Stimulated activated CD8-positive, alpha-beta memory T cell treated with anti-CD3 and anti-CD28 coated beads, Interleukin-15, amount 100 ng/mL, for 24 hours (primary cell): ENCODE data around the gene PJVK.
"Not testable (repeated sequence)": the region's sequence is repeated elsewhere in the genome, so short reads cannot be mapped to it uniquely, and the experiment has no call there.

Experiments
- DNase-seq: peaks from one replicate; pipeline ENCODE4 v3.0.0-alpha.2; 2020; ENCODE audit warnings: low read depth

The PJVK gene

DNA sequence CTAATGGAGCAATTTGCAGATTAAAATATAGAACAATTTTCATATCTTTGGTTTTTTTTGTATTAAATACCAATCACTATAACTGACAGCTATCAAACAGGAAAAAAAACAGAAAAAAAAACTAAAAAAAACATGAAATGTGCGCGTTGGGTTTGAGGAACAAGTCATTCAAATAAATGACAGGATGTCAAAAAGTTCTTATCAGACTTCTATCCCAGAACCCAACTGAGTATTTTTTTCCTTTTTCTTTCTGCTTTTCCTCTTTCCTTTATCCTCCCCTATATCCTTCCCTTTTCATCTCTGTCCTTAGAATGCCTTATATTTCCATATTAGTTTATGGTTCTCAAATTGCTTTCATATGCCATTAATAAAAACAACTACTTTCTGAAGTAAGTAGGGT, 14.5 kb upstream of the PJVK start:
- DNase-seq: no peak

DNA sequence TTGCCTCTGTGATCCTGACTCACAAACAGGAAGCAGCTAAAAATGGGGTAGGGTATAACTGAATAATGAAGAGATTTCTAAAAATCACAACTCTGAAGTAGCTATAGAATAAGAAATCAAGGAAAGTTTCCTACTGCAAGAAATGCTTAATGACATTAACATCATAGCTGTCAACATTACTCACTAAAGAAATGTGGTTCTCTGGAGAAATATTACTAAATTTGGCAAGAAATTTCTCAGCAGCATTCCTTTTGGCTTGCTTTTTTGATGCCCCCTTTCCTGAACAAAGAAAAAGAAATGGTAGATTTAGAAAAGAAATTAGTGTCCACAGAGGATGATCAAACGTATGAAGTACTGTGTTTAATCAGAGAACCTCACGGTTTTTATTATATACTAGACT, 9.8 kb upstream of the PJVK start:
- DNase-seq: no peak

DNA sequence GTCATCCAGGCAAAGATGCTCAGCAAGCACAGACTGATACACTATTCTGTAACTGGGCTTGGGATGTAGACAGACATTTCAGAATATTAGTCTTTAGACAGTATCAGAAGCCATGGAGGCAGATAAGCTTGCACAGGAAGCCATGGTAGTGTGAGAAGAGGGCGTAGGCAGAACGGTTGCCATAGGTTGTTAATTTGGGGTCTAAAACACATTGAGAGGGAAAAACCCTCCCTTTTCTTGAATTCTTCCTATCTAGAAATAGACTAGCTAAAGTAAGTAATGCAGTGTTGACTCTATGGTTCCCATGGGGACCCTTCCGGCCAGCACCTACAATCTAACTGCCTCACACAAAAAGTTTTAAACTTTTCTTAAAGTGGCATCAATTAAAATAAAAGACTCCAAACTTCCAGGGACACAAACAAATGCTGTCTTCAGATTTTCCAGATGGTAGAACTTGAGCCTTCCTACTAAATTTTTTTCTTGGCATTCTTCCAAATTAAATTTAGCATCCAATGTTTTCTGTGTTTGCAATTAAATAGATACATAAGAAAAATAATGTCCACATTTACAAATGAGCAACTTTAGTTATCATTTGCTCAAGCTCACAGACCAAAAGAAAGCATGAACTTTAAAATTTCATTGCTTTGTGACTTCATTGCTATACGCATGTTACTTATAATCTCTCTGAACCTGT, 2.1 kb upstream of the PJVK start:
- DNase-seq: no peak

DNA sequence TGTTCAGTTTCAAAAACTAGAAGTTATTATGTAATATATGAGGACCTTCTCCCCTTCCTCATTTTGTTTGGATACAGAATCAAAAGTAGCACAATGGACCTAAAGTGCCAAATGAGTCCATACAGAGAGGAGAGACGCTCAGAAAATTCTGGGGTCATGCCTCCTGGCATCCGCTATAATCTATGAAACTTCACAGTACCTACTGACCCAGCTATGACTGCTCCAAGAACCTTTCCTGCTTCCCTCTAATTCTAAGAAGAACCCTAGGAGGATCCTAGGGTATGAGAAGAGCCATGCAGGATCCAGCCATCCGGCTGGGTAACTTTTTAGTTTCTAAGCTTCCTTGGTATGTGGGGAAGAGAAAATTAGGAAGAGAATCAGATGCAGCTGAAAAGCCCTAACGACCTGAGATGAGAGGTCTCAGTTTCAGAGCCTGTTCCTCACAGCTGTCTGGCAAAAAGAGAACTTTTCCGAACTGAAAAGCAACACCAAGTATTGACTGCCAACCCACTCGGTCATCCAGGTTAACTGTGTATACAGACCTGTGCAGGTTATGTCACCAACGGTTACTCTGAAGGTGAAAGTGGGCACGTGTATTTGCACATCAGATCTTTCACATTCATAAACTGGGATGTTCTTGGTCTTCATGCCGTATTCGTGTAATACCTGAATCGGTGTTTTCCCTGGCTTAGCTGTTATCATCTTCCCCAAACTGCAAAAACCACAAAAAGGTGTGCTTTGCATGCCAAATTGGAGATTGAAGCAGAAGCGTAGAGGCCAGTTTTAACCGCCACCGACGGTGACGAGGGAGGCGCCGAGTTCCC, 1.3 kb upstream of the PJVK start:
- DNase-seq: no peak

DNA sequence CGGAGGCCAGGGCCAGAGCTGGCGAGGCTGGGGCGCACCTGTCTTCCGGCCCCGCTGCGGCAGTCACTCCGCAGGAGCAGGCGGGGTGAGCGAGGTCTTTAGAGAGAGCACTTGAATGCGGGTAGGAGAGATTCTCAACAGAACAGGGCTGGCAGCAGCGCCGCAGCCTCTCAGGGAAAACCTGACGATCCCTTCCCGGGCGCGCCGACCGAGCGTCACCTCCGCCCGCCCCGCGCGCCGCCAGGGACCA, 729 bp upstream of the PJVK start:
- no peak for DNase-seq

DNA sequence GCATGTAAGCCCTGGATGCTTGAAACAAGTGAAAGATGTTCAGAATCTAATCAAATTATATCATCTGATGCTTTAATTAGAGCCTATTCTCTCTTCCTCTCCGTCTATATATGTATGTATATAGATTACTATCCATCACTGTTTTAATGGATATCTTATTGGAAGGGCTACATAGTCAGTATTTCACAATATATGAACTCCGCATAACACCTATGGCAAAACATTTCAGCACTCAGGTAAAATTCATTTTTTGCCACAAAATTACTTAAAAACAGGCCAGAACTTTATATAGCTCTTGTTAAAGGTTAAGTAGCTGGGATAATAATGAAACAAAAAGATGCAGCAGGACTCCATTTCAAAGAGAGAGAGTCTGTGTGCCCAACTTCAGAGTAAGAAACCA, 1.2 kb downstream of the PJVK start:
- DNase-seq: no peak

DNA sequence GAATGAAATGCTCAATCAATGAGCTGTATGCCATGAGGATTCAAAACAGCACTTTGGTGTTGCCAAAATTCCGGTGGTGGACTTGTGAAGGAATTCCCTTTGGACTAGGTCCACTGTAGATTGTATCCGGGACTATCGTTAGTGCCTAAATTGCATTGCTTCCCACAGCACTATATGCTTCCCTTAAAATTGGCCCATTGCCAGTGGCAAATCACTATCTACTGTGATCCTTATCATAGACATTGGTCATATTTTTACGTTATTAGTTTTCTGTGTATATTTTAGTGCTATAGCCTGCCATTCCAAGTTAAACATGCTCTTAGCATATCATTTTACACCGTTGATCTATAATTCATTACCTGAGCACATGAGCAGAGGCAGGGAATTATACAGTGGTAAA, 1.7 kb downstream of the PJVK start:
- DNase-seq: no peak

DNA sequence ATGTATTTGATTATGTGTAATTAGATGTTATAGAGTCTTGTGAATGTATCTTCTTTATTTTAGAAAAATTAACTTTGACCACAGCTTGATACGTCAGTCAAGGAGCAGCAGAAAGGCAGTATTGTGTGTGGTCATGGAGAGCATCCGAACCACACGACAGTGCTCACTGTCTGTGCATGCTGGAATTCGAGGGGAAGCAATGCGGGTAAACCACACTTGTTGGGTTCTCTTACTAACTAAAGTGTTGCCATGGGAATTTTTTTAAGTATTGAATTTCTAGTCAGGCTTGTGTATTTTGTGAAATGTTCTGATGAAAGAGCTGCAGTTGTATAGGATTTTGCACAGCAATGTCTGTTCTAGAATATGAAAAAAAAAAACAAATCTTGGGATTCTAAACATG, 4.8 kb downstream of the PJVK start:
- no peak for DNase-seq

DNA sequence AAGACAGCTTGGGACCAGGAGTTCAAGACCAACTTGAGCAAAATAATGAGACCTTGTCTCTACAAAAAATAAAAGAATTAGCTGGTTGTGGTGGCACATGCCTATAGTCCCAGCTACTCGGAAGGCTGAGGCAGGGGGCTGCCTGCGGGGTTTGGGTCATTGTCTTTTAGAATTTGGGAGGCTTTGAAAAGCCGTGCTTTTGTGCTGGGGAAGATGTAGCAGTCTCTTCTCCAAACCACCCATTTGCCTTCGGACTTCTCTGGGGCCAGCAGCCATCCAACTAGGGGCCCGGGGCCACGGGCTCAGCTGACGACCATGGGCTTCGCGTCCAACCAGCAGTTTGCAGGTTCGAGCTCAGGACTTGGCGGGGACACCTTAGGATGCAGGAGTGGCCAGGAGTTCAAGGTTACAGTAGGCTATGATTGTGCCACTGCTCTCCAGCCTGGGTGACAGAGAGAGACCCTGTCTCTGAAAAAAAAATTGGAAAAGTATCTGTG, 6.3 kb downstream of the PJVK start:
- DNase-seq: no peak

DNA sequence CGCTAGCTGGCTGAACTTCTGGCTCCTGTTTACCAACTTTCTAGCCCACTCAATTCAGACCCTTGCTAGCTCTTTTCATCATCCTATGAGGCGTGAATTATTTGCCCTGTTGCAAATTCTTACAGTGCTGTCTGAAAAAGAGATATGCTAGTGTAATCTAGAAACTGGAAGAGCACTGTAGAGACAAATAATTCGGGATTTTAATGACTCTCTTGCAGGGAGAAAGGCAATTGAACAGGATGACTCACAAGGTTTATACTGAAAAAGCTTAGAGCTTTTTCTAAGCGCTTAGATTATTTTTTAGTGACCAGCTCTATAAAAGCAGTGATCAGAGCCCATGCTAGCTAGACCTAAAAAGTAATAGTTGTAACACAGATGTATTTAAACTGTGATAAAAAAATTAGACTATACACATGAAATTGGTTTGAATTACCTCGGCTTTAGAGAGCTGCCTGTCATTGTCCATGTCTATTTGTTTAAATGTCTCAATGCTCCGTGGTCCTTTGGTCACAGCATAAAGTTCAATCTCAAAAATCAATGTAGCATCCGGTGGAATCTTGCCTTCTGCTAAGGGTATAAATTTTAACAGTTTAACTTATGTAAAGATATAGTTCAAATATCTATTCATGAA, 18.2 kb downstream of the PJVK start:
- no peak for DNase-seq

DNA sequence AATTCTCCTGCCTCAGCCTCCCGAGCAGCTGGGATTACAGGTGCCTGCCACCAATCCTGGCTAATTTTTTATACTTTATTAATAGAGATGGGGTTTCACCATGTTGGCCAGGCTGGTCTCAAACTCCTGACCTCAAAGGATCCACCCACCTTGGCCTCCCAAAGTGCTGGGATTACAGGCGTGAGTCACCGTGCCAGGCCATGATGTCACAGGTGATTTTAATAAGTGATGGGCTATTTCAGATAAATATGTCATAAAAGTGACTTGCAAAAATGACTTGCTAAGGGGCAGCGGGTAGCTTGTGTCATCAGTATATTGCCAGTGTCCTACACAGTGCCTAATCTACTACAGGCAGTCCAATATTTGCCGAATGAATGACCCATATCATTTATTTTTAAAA, 20.1 kb downstream of the PJVK start:
- not testable (repeated sequence) for DNase-seq

DNA sequence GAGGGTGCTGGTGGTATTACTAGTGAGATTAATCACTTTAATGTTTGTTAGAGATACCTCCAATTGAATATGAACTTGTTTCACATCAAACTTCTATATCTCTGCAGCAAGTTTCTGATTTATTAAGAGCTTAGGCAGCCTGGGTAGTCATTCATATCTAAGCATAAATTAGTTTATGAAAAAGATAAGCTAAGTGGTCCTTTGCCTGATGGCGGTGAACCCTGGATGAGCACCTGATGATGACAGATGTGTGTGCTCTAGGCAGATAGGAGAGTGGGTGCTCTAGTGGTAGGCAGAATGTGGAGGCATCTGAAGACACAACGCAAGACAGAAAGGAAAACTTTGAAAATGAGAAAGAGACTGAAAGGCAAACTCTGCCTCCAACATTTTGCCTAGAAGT, 22.2 kb downstream of the PJVK start:
- DNase-seq: no peak

DNA sequence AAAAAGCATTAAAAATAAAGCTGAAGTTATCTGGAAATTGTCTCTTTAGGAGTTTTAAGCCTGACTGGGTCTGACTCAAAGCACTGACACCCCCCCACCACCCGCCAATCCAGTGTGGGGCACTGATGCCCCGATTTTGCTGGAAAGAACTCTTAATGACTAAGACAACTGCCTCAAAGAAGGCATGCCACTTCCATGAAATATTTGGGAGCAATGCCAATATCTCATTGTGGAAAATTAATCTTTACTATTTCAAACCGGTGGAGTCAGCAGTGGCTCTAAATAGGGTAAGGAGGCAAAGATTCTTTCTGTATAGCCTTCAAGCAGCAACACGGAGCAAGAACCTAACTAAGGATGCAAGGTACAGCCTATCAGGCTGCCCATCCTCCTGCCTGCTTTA, 22.8 kb downstream of the PJVK start:
- DNase-seq: no peak

DNA sequence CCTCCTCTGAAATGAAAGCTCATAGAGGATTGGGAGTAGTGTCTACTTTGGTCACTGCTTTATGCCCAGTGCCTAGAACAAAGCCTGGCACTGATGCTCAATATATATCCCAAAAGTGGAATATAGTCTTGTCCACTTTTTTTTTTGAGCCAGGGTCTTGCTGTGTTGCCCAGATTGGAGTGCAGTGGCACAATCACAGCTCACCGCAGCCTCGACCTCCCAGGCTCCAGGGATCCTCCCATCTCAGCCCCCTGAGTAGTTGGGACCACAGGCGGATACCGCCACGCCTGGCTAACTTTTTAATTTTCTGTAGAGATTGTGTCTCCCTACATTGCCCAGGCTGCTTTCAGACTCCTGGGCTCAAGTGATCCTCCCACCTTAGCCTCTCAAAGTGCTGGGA, 23.4 kb downstream of the PJVK start:
- no peak for DNase-seq

DNA sequence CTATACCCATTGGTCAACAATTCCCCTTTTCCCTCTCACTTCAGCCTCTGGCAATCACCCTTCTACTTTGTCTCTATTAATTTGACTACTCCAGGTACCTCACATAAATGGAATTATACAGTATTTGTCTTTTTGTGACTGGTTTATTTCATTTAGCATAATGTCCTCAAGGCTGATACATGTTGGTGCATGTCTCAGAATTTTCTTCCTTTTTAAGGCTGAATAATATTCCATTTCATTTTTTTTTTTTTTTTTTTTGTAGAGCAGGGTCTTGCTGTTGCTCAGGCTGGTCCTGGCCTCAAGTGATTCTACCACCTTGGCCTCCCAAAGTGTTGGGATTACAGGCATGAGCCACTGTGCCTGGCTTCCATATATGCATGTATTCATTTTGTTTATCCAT, 25.3 kb downstream of the PJVK start:
- no peak for DNase-seq

DNA sequence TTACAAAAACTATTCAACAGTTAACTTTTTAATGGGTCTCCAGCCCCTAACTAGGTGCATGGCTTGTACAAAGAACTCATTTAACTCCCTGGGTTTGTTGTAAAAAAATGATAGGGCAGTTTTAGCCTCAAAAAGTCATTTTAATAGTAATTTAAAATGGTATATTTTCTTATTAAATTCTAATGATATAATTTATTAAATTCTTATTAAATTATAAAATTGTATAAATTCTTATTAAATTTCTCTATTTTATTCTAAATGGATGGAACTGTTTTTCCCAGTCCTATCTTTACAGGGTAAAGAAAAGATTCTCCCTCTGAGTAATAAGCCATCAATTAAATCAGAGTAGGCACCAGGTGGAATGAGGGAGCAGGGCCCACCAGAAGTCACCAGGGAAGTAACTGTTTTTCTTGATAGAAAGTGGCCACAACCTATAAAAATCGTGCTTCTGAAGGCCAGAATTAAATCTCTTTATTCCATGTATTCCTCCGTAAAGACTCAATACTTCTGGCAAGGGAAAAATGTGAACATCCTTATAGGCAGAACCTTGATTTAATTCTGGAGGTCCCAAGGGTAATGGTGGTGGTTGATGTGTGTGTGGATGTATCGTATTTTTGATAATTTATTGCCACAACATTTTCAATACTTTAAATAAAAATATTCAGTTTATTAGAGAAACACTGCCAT, 26.4 kb downstream of the PJVK start:
- DNase-seq: no peak

DNA sequence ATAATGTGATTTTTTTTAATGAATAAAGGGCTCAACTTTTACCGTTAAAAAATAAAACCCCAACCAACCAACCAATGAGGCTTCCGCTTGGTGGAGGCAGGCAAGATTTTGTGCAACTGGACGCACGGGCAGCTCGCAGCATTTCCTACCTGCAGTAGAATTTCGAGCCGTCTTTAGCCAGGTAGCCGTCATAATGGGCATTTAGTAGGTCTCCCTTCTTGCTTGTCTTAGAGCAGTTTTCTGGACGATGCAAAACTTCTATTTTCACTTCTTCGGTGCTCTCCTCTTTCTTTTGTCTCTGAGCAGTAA, 26.9 kb downstream of the PJVK start:
- DNase-seq: no peak

DNA sequence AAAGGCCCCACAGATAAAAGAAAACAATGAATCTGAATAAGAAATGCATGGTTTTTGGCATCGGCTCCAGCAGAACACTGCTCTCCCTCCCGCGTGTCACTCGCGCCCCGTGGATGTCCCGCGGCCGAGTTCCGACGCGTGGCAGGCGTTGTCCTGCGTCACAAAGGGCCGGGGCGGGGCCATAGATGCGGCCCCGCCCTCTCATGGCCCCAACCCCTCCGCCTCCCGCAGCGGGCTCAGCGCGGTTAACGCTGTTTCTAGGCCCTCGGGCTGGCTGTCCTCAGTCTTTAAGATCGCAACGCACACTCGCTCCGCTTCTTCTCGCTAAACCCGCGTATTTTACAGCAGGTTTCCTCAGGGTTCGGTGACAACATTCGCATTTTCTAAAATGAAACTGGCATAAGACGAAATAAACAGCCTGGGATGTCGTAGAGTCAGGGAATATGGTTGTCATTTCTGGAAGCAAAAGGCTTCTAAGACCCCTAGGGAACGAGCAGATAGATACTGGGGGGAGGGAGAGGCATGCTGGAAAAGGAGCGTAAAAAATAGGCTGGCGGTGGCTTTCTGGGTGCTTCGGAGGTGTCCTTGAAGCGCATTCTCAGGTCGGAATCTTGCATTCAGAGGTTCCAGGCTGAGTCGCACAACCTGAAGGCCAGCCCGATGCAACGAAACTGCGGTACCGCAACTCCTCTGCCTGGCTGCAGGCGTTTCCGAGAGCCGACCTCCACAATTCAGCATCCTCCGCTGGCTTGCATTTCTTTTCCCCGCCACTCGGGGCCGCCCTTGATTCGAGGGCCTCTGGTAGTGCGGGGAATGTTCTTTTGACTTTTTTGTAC, 27.5 kb downstream of the PJVK start, which contains the start of gene FKBP7:
FKBP7 (minus strand) TSS at position 162 of the 836 bp plus-strand sequence; CDS start at position 61, 101 bp downstream.
- DNase-seq: peak; percentile 65

DNA sequence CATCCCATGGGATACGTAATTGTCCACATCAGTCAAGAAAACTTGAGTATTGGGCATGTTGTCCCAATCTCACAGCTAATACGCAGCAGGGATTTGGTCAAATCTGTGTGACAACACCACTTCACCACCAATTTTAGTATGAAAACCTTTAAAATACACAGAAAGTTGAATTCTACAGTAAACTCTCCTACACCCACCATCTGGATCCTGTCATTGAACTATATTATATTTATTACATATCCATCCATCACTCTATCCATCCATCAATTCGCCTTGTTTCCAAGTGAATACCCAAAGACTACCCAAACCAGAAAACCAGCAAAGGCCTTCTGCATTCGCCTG, 28.1 kb downstream of the PJVK start:
- no peak for DNase-seq

DNA sequence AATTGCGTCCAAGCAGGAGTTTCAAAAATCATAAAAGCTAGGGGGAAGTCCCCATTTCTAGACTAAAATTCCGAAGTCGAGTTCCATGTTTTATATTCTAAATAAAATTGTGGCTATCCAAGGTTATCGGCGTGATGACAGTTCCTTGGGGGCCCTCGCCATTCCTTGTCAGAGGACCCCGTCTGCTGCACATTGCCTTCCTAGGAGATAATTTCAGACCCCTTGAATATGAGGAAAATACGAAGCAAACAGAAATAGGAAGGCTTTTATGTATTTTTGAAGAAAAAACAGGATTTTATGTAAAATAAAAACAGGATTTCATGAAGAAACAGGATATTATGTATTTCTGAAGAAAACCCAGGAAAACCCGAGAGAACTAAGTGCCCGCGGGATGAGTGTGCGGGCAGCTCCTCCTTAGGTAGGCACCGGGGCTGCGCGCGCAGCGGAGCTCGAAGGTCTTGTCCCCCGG, 28.6 kb downstream of the PJVK start:
- DNase-seq: no peak

DNA sequence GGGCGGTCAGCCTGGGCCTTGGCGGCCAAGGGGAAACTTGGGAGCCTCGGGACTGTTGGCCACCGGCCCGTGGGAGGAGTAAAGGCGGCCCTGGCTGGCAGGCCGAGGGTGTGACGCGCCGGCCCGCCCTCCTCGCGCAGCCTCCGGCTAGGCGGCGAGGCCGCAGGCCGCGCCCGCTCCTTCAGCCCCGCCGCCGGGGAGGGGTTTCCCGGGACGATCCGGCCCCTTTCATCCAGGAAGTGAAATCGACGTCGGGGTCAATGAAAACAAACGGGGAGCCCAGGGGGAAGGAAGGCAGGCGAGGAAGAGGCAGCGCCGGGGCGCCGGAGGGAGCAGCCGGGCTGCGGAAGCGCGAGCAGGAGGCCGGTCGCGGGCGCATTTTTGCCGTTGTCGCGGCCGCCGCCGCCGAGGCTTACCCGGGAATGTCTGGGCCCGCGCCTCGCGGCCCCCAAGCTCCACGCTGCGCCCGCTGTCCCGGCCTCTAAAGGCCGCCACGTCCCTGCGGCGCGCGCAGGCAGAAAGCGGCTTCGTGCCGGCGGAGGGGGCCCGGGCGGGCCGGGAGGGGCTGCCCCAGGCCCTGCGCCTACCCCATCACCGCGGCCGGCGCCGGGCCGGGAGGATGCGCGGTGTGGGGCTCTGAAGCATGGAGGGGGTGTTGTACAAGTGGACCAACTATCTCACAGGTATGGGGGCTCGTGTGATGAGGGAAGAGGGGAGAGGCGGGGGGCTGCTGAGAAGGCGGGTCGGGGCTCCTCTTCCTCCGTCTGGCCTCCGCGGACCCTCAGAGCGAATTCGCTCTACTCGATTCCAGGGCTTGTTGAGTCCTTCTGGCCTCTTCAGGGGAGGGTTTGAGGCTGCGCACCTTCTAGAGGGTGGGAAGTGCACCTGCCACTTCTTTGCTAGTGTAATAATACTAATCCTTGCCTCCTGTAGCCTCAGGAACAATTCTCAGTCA, 29.3 kb downstream of the PJVK start, which contains the start of gene PLEKHA3:
PLEKHA3 (plus strand) TSS at position 231 of the 955 bp plus-strand sequence; CDS start at position 644, 413 bp downstream.
- peak; percentile 64 for DNase-seq
